ENCODE results near the gene IFT122. TPM values are rescaled to one million over a fixed set of nuclear protein-coding genes. Genes with fewer than 3 reads are reported as not detected.

The IFT122 gene
- total and polyA plus RNA-seq, 2 experiments from 2014 or later: 10.2 to 38.8 TPM

GRCh38 chr3:129434140-129434539 lies 5.9 kb upstream of the IFT122 start:
- H3K4me1 ChIP-seq (ENCODE audit: insufficient read depth): peaks cover 21% of the 10 kb centered on the region
- no peak for TF ChIP-seq ZNF114 (CRISPR knock-in tag; IDR thresholded peaks at IDR 0.05)
- TF ChIP-seq JUNB (IDR thresholded peaks at IDR 0.05; ENCODE audit: unreplicated experiment): no peak
- TF ChIP-seq, protein P1, sequence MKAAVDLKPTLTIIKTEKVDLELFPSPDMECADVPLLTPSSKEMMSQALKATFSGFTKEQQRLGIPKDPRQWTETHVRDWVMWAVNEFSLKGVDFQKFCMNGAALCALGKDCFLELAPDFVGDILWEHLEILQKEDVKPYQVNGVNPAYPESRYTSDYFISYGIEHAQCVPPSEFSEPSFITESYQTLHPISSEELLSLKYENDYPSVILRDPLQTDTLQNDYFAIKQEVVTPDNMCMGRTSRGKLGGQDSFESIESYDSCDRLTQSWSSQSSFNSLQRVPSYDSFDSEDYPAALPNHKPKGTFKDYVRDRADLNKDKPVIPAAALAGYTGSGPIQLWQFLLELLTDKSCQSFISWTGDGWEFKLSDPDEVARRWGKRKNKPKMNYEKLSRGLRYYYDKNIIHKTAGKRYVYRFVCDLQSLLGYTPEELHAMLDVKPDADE (IDR thresholded peaks at IDR 0.05): no peak
- TF ChIP-seq CREB1 (CRISPR knock-in tag; IDR thresholded peaks at IDR 0.05; ENCODE audit: low read depth): no peak
- TF ChIP-seq EZH2phosphoT487 (IDR thresholded peaks at IDR 0.05; ENCODE audit: unreplicated experiment): no peak
- TF ChIP-seq NANOG (IDR thresholded peaks at IDR 0.05; ENCODE audit: borderline replicate concordance): no peak
- TF ChIP-seq ZNF331 (CRISPR knock-in tag; IDR thresholded peaks at IDR 0.05; ENCODE audit: low read depth): no peak
- TF ChIP-seq, protein P2, sequence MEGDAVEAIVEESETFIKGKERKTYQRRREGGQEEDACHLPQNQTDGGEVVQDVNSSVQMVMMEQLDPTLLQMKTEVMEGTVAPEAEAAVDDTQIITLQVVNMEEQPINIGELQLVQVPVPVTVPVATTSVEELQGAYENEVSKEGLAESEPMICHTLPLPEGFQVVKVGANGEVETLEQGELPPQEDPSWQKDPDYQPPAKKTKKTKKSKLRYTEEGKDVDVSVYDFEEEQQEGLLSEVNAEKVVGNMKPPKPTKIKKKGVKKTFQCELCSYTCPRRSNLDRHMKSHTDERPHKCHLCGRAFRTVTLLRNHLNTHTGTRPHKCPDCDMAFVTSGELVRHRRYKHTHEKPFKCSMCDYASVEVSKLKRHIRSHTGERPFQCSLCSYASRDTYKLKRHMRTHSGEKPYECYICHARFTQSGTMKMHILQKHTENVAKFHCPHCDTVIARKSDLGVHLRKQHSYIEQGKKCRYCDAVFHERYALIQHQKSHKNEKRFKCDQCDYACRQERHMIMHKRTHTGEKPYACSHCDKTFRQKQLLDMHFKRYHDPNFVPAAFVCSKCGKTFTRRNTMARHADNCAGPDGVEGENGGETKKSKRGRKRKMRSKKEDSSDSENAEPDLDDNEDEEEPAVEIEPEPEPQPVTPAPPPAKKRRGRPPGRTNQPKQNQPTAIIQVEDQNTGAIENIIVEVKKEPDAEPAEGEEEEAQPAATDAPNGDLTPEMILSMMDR (conservative IDR thresholded peaks at IDR 0.05; ENCODE audit: low read depth in 2 of 2): no peak
- TF ChIP-seq REST (IDR thresholded peaks at IDR 0.05; ENCODE audit: unreplicated experiment): no peak
- no peak for TF ChIP-seq EZH2 (IDR thresholded peaks at IDR 0.05; ENCODE audit: low read depth, unreplicated experiment)
- TF ChIP-seq, protein P3, sequence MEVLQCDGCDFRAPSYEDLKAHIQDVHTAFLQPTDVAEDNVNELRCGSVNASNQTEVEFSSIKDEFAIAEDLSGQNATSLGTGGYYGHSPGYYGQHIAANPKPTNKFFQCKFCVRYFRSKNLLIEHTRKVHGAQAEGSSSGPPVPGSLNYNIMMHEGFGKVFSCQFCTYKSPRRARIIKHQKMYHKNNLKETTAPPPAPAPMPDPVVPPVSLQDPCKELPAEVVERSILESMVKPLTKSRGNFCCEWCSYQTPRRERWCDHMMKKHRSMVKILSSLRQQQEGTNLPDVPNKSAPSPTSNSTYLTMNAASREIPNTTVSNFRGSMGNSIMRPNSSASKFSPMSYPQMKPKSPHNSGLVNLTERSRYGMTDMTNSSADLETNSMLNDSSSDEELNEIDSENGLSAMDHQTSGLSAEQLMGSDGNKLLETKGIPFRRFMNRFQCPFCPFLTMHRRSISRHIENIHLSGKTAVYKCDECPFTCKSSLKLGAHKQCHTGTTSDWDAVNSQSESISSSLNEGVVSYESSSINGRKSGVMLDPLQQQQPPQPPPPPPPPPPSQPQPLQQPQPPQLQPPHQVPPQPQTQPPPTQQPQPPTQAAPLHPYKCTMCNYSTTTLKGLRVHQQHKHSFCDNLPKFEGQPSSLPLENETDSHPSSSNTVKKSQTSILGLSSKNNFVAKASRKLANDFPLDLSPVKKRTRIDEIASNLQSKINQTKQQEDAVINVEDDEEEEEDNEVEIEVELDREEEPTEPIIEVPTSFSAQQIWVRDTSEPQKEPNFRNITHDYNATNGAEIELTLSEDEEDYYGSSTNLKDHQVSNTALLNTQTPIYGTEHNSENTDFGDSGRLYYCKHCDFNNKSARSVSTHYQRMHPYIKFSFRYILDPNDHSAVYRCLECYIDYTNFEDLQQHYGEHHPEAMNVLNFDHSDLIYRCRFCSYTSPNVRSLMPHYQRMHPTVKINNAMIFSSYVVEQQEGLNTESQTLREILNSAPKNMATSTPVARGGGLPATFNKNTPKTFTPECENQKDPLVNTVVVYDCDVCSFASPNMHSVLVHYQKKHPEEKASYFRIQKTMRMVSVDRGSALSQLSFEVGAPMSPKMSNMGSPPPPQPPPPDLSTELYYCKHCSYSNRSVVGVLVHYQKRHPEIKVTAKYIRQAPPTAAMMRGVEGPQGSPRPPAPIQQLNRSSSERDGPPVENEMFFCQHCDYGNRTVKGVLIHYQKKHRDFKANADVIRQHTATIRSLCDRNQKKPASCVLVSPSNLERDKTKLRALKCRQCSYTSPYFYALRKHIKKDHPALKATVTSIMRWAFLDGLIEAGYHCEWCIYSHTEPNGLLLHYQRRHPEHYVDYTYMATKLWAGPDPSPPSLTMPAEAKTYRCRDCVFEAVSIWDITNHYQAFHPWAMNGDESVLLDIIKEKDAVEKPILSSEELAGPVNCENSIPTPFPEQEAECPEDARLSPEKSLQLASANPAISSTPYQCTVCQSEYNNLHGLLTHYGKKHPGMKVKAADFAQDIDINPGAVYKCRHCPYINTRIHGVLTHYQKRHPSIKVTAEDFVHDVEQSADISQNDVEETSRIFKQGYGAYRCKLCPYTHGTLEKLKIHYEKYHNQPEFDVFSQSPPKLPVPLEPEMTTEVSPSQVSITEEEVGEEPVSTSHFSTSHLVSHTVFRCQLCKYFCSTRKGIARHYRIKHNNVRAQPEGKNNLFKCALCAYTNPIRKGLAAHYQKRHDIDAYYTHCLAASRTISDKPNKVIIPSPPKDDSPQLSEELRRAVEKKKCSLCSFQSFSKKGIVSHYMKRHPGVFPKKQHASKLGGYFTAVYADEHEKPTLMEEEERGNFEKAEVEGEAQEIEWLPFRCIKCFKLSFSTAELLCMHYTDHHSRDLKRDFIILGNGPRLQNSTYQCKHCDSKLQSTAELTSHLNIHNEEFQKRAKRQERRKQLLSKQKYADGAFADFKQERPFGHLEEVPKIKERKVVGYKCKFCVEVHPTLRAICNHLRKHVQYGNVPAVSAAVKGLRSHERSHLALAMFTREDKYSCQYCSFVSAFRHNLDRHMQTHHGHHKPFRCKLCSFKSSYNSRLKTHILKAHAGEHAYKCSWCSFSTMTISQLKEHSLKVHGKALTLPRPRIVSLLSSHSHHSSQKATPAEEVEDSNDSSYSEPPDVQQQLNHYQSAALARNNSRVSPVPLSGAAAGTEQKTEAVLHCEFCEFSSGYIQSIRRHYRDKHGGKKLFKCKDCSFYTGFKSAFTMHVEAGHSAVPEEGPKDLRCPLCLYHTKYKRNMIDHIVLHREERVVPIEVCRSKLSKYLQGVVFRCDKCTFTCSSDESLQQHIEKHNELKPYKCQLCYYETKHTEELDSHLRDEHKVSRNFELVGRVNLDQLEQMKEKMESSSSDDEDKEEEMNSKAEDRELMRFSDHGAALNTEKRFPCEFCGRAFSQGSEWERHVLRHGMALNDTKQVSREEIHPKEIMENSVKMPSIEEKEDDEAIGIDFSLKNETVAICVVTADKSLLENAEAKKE (CRISPR knock-in tag; IDR thresholded peaks at IDR 0.05): no peak
- no peak for TF ChIP-seq STAT1 (IDR thresholded peaks at IDR 0.05; ENCODE audit: unreplicated experiment)
- no peak for TF ChIP-seq POLR2AphosphoS5 (IDR thresholded peaks at IDR 0.05; ENCODE audit: low read depth)
- H3K27me3 ChIP-seq (ENCODE audit: insufficient read depth): no peaks in the 10 kb centered on the region
- ATAC-seq (no peak), DNase-seq (ENCODE audit: low spot score) (no peak)
- H3K4me1 Mint-ChIP-seq: peaks cover 19% of the 10 kb centered on the region
- H3K36me3 Mint-ChIP-seq (ENCODE audit: low read depth): peaks cover 67% of the 10 kb centered on the region
- peaks cover 8% of the 10 kb centered on the region; the same call in 1 of the 2 replicates for H3F3A ChIP-seq (replicated peaks; ENCODE audit: low read depth)
- no peak overlapping the region for H3K27ac ChIP-seq (ENCODE audit: low read depth)
- H3K4me2 ChIP-seq: no peak overlapping the region
- H3K27ac Mint-ChIP-seq: no peak overlapping the region
- no peaks in the 10 kb centered on the region for H3K9me3 Mint-ChIP-seq
- no peak overlapping the region for H2AFZ ChIP-seq
- H3K4me3 Mint-ChIP-seq: no peak overlapping the region
- H3K9me2 ChIP-seq (ENCODE audit: insufficient read depth): no peaks in the 10 kb centered on the region
- no peak overlapping the region for H3K4me3 ChIP-seq
- peaks cover 7% of the 10 kb centered on the region; the same call in 1 of the 2 replicates for H4K20me1 ChIP-seq (replicated peaks; ENCODE audit: insufficient read depth)
- peaks cover 54% of the 10 kb centered on the region for H3K36me3 ChIP-seq (ENCODE audit: insufficient read depth)
- peaks cover 35% of the 10 kb centered on the region for H3K79me2 ChIP-seq (replicated peaks; ENCODE audit: insufficient read depth)
- no peaks in the 10 kb centered on the region for H3K27me3 Mint-ChIP-seq (ENCODE audit: insufficient read depth, low read depth, poor library complexity)
